ELR (cell line): ENCODE data around the gene KCNJ10.
A peak's percentile ranks its signal among the peaks of the same experiment; 100 is the strongest.

ENCODE experiments used
- DNase-seq: peaks from one replicate; pipeline ENCODE4 v3.0.0-alpha.2; 2015; ENCODE audit warnings: low read depth

The KCNJ10 gene

DNA sequence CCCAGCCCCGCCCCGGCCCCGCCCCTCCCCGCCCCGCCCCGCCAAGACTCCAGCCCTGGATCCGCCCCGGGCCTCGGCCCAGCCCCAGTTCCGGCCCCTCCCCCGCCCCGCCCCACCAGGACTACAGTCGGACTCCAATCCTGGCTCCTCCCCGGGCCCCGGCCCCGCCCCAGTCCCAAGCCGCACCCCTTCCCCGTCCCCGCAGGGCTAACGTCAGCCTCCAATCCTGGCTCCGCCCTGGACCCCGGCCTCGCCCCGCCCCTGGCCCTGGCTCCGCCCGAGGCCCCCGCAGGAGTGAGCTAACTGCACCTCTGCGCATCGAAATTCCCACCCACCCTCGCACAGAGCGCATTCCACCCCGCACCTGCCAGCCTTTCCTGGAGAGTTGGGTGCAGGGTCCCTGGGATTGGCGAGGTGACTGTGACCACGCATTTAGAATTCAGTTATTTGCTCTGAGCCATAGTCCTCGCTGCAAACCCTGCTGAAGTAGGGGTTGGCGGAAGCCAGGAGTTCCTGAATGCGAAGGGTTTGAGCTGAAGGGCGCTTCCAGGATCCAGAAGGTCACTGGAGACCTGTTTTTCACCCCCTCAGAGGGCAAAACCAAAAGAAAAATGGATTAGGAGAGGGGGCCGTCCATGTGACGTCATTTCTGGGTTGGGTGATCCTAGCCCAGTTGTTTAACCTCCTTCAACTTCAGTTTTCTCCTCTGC, 29.0 kb upstream of the KCNJ10 start:
- DNase-seq, result peak; percentile 94

DNA sequence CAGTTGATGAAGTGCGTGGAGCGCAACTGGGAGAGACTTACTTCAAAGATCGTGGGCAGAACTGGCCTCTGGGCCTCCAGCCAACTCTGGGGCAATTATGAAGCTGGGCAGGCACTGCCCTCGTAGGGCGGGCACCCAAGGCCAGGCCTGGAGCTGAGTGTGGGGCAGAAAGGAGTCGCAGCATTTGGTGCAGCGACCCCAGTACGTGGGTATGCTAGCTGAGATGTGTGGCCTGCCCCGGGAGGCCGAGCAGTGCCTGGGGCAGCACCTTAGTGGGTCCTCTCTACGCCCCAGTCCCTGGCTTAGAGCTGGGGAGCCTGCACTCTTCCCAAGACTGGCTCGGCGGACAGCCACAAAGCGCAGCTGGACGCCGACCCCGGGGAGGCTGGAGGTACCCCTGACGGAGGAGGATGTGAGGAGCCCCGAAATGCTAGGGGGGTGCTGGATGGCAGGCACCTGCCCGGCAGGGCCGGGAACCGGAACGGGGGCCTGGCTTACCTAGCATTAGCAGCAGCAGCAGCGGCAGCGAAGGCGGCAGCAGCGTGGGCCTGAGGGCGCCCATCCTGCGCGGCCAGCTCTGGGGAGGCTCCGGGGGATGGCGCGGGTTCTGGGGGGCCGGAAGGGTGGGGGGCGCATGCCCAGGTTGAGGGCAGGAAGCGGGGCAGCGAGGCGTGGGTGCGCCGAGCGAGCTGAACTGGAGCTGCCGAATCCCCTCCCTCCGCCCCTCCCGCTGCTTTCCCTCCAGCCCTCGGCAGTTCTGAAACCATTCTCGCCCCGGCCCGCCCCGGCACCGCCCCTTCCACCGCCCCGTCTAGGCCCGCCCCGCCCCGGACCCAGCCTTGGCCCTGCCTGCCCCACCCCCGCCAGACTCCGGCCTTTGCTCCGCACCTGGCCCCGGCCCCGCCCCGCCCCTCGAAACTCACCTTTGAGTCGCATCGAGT, 28.2 kb upstream of the KCNJ10 start, which contains the start of gene IGSF8:
TSS of gene IGSF8 (minus strand) at position 709 of the 941 bp plus-strand sequence. CDS start at position 562, 147 bp downstream.
- DNase-seq, result peak; percentile 82

DNA sequence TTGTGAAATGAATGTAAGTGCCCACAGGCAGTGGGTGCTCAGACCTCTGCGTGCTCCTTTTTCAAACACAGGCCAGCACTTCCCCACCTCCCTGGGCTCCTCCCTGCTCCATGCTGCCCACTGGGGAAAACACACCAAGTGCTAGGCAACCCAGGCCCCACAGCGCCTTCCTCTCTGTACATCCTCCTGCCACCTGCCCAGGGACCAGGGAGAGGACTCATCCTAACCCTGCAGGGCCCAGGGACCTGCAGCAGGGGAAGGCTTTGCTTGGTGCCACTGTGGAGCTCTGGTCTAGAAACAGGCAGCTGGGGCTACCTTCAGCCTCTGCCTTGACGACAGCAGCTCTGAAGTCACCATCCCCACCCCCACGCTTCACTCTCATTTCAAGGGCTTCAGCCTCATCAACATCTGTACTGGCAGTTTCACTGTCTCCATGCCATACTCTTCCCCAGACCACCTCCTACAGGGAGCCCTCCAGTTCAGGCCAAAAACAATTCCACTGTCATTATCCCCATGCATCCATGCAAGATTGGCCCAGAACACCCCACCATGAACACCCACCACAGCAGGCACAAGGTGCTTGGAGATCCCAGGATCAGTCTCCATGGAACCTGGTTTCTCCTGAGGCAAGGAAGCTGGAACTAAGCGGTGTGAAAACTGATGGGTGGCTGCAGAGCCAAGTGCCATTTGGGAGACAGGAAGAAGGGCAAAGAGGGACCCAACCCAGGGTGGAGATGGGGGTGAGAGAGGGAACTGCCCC, 27.4 kb upstream of the KCNJ10 start:
- no peak for DNase-seq

DNA sequence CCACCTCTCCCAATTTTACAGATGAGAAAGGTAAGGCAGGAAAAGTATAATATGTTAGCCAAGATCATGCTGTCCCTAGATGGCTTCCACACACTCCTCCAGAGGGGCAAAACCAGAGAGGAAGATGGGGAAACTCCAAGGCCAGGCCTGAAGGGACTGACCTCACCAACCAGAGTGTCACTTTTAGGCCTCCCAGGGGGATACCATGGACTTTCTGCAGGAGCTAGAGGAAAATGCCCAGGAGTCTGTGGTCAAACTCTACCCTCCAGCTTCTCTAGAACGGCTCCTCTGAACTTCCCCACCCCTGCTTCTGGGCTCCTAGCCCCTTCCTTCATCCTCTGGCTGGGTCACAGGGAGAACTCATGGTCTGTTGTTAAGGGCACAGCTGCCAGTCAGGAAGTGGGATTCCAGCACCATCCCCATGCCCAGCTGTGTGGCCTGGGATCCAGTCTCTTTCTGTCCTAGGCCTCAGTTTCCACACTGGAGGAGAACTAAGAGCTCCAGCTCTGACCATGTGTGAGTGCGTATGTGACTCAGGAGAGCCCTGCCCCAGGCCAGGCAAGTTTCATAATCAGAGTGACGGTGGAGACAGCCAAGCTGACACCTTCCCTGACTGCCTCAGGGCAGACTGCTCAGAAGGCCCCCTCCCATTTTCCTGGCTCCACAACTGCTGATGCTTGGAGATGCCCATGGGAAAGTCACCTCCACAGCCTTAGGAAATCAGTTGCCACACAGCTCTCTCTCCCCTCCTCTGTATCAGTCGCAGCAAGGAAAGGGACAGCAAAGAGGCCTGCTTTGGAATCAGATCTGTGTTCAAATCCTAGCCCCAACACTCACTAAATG, 26.5 kb upstream of the KCNJ10 start:
- DNase-seq, result peak; percentile 81

DNA sequence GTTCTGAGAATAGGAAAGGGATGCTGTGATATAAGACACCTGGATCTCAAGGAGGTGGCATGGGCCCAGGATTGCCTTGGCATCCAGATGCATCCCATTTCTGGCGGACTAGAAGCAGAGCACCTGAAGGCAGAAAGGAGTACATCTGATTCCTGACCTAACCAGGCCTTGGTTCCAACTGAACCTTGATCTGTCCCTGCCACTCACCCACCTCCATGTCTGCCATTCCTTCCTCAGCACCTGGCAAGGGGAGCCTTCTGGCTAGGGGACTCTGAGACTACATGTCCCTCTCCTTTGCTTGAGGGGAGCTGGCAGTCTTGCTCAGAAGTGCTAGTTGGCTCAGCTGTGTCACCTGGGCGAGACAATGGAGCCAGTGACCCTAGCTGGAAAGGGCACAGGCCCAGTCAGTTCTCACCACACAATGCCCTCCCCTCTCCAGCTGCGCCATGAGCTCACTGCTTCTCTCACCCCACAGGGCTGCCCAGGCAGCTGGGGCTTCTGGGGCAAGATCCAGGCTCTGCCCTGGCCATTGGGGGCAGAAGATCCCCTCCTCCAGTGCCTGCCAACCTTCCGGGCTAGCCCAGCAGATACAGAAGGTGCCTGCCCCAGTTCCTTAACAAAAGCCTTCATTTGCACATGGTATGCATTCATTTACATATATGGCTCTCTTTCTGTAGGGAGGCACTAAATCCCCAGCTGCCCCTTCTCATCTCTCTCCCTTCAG, 25.6 kb upstream of the KCNJ10 start:
- DNase-seq, result no peak

DNA sequence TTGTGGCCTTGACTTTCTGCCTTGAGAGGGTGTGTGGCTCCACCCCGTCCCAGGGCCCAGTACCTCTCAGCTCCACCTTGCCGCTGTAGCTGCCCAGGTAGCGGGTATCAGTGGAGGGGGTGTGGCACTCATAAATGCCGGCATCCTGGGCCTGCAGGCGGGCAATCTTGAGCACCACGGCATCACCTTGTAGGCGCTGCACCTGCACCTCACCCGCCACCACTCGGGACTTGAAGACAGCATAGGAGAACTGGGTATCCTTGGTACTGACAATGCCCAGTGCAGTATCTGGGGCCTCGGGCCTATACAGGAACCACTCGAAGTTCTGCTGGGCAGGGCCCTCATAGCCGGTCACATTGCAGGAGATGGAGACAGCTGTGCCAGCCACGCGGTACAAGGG, 24.8 kb upstream of the KCNJ10 start:
- DNase-seq, result no peak

DNA sequence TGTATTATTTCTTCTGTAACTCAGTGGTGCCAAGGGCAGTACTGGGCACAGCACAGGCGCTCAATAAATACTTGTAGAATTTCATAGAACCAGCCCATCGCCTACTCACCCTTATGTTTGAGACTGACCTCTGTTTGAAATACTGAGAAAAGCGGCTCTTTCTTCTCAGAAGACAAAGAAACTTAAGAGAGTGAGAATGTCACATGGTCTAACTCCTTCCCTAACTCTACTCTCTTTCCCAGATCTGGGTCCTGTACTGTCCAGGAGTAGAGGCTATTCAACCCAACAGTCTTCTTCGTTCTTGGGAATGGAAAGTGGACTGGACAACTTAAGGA, 24.3 kb upstream of the KCNJ10 start:
- DNase-seq, result no peak

DNA sequence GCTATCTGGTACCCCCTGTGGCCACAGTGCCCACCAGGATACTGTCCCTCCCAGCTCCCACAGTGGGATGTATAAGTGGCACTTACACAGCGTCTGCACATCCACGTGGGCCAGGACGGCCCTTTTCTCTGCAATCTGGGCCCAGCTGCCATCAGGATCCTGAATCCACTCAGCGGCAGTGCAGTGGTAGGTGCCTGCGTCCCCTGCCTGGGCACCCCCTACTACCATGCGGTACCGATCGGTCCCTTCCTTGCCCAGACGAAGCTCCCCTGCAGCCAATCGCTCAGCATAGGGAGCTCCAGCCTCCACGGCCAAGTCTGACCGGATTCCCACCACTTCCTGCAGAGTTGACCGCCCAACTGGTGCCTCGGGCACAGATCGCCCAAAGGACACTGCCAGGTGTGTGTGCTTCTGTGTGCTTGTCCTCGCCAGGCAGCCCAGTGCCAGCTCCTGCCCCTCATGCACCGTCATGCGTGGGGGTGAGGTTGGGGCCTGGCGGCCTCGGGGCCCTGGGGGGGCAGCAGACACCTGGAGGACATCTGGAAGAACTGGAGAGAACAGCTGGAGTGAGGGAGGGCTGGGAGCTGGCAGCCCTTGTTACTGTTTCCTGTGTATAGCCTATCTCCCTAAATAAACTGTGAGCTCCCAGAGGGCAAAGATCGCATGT, 23.8 kb upstream of the KCNJ10 start:
- no peak for DNase-seq

DNA sequence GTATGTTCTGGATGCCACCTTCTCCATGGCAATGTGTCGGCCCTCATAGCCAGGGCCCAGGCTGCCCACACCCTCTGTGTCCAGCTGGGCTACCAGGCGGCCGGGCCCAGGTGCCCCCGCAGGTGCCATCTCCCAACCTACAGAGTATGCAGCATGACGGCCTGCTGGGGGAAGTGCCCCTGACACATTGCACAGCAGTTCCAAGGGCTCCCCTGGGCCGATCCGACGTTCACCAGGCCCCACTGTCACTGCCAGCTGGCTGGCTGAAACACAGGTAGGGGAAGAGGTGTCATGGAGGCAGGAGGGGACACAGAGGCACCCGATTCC, 23.1 kb upstream of the KCNJ10 start:
- no peak for DNase-seq

DNA sequence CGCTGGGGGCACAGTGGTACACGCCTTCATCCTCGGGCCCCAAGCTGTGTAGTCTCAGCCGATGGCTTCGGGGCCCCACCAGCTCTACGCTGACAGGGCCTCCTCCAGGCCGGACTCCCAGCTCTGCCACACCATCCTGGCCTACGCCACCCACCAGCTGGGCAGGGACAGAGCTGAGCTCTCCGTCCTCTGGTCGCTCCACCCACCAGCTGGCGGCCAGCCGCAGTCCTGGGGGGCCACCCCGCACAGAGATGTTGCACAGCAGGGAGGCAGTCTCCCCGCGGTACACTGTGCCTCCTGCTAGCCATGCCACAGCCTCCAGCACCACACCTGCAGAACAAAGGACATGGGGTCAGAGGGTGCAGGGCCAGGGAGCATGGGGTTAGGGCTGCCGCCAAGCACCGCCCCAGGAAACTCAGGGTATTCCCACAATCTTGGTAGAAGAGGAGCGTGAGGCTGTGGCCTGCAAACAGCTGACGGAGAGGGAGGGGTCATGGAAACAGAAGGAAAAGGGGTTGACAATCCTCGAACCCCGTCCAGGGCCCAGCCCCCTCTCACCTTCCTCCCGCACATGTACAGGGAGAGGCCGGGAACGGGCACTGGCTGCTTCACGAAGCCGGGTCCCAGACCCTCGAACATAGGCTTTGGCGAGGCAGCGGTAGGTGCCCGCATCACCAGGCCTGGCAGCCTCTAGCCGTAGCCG, 22.6 kb upstream of the KCNJ10 start:
- DNase-seq, result no peak

DNA sequence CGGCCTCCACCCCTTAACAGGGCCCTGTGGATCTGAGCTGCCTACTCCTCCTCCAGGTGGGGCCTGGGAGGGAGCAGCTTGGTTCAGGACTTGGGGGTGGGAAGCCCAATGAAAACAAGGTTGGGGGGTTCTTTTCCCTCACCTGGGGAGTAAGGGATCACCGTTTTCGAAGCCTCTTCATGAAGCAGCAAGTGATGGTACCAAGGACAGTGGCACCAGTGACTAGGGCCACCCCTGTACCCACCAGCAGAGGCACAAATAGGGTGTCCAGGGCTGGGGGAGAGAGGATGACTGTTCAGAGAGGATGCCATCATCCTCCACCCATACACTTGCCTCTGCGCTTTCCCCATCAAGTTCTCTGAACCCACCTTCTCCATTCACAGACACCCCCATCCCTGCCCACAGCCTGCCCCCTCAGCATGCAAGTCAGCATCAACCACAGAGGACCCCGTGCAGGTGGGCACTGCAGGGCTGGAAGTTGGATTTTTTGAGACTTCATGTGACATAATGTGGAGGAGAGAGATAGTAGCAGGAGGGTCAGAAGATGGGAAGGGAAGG, 21.8 kb upstream of the KCNJ10 start:
- DNase-seq, result no peak

DNA sequence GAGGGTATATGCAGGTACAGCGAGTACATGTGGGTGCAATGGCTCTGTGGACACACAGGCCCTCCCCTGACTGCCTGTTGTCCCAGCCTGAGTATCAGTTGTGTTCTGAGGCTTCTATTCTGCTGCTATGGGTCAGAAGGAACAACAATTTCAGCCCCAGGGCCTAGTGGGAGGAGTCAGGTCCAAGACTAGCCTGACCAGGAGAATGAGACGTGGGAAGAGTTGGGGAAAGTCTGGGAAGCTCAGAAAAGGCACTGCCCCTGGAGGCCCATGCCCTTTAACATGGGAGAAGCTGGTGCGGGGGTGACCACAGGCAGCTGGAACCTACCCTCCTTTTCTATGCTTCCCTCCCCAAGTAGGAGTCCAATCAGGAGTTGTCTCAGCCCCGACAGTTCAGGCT, 20.8 kb upstream of the KCNJ10 start:
- no peak for DNase-seq

DNA sequence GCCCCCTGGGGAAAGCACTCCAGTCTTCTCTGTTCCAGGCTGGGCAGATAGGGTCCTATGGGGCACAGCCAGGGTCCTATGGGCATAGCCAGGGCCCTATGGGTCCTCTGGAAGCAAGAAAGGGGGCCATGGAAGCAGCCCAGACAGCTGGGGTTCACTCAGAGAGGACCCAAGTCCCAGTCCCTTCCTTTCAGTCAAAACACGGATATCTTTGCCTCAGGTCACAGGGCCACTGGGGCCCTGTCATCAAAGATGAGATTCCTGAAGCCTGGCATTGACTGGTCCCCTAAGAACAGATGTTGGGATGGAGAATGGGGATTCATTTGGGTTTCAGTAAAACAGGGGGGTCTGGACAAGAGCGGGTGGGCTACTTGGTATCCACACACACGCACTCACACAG, 19.9 kb upstream of the KCNJ10 start:
- DNase-seq, result no peak

DNA sequence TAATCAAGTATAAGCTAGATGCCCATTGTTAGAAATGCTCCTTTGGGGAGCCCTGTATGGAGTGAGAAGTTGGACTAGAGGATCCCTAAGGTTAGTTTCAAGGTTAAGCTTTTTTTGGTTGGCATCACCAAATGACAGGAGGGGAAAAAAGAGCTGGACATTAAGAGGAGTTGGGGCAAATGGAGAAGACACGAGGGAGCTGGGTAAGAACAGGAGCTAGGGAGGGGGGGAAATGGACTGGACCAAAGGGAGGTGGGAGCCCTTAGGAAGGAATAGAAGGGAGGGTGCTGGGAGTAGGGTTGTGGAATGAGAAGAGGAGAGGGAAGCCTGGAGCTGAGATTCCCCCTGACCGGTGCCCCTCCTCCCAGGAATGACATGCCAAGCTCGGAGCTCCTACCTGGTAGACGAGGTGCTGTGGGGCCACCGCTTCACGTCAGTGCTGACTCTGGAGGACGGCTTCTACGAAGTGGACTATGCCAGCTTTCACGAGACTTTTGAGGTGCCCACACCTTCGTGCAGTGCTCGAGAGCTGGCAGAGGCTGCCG, 17.2 kb upstream of the KCNJ10 start:
- DNase-seq, result no peak

DNA sequence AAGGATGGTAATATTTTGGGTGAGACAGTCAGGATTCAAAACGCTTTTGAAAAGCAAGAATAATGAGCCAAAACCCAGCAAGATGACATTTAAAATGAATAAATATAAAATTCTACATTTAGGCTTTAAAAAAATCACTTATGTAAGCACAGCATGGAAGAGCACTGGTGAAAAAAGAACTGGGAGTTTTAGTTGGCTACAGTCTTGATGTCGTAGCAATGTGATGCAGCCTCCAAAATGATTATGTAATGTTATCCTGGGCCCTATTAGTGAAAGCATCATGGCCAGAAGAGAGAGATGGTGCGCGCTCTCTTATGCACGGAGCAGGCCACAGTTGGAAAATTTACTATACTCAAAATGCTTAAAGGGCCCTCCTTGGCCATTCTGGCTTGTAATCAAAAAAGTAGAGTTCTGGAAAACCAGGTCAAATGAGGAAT, 16.5 kb upstream of the KCNJ10 start:
- DNase-seq, result no peak

DNA sequence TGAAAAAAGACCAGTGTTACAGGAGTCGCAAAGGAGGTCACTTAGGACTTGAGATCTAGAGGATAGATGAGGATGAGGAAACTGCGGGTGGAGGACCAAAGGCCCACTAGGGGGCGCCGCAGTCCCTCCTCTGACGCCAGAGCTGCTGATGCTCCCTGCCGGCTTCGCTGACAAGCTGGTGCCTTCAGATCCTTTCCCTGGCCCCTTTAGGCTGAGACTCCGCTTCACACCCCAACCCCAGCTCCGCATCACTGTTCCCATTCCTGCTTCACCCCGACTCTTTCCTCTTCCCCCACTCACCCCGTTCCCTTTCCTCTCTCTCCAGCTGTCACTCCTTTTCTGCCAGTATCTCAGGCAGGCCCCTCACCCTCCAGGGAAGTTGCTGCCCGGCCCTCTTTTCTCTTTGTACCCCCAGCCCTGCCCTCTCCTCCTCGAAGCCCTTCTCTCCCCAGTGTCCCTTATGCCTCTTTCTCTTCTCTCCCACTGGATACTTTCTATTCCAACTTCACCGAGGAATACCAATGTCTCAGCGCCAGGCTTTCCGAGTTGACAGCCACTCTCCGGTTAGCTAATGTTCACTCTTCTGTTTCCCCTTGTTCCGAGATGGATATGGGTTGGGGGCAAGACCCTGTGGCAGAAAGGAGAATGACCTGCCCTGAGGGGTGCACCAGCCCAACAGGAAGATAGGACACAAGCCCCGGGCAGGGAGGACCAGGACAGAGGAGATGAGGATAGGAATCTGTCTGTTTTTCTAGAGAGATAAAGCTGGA, 15.9 kb upstream of the KCNJ10 start:
- peak; percentile 78 for DNase-seq

DNA sequence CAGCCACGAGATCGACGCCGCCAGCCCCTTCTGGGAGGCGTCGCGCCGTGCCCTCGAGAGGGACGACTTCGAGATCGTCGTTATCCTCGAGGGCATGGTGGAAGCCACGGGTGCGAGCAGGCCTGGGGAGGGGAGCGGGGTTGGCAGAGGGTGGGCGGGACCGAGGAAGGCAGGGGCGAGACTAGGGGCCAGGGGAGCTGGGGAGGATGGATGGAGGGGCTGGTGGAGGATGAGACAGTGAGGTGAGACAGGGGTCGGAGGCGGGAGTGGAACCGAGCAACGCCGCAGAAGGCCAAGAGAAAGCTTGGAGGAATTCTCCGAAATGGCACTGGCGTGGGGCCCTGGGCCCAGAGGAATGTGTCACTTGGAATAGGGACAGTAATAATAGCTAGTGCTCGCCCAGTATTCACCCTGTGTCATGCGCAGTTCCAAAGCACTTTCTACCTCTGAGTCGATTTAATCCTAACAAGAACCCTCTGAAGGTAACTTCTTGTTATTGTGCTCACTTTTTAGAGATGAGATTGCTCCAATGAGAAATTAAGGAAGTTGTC, 14.9 kb upstream of the KCNJ10 start:
- no peak for DNase-seq
